GM23338 (cell line): ENCODE data around the gene MAP6D1.

ENCODE experiments used
- EZH2 ChIP-seq: fragments of 200-600 bp; sonication (generic); IDR thresholded peaks from one replicate; pipeline ENCODE4 v1.8.0; 2017; ENCODE audit warnings: antibody characterized with exemption, mild to moderate bottlenecking, low read depth; ENCODE audit not compliant: unreplicated experiment
- NANOG ChIP-seq: IDR thresholded peaks from 2 replicates; pipeline ENCODE4 v1.6.1; 2016; ENCODE audit warnings: antibody characterized with exemption, borderline replicate concordance
- TF ChIP-seq, protein P1 (sequence below), 2 experiments: fragments of 200-600 bp in 1 of 2; sonication (generic) in 1 of 2; conservative IDR thresholded peaks; 2 replicates each; pipeline versions ENCODE4 v1.5.1 to v1.6.1; 2016 to 2017; ENCODE audit warnings: antibody characterized with exemption in 2 of 2, low read depth in 2 of 2, mild to moderate bottlenecking in 2 of 2, moderate library complexity in 1 of 2
- TF ChIP-seq, protein P2 (sequence below): IDR thresholded peaks from one replicate; pipeline ENCODE4 v1.6.1; 2018; ENCODE audit warnings: antibody characterized with exemption; ENCODE audit not compliant: unreplicated experiment

DNA sequence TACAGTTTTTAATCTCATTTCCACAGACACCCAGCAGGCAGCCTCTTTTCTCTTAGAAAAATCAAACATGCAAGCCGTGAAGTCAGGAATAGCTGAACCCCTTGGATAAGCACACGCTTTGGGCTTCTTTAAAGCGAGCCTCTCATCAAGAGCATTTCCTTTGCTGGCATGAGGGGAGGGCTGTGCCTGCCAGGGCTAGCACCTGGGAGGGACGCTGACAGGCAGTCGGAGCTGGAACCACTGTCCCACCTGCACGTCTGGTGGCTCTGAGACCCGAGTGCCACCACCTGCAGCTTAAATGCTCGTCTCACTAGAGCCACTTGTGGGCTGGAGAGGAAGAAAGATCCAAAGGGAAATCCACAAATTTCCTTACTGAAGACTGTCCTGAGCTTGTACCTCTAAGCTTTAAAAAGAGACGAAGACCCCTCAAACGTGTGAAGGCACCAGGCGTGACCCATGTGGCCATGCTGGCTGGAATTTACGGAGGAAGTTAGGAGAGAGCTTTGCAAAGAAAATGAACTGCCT lies 9.4 kb downstream of the MAP6D1 start:
- TF ChIP-seq, protein P1, sequence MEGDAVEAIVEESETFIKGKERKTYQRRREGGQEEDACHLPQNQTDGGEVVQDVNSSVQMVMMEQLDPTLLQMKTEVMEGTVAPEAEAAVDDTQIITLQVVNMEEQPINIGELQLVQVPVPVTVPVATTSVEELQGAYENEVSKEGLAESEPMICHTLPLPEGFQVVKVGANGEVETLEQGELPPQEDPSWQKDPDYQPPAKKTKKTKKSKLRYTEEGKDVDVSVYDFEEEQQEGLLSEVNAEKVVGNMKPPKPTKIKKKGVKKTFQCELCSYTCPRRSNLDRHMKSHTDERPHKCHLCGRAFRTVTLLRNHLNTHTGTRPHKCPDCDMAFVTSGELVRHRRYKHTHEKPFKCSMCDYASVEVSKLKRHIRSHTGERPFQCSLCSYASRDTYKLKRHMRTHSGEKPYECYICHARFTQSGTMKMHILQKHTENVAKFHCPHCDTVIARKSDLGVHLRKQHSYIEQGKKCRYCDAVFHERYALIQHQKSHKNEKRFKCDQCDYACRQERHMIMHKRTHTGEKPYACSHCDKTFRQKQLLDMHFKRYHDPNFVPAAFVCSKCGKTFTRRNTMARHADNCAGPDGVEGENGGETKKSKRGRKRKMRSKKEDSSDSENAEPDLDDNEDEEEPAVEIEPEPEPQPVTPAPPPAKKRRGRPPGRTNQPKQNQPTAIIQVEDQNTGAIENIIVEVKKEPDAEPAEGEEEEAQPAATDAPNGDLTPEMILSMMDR (conservative IDR thresholded peaks at IDR 0.05; ENCODE audit: low read depth in 2 of 2) = no peak
- TF ChIP-seq NANOG (no peak), EZH2 (no peak)
- TF ChIP-seq, protein P2, sequence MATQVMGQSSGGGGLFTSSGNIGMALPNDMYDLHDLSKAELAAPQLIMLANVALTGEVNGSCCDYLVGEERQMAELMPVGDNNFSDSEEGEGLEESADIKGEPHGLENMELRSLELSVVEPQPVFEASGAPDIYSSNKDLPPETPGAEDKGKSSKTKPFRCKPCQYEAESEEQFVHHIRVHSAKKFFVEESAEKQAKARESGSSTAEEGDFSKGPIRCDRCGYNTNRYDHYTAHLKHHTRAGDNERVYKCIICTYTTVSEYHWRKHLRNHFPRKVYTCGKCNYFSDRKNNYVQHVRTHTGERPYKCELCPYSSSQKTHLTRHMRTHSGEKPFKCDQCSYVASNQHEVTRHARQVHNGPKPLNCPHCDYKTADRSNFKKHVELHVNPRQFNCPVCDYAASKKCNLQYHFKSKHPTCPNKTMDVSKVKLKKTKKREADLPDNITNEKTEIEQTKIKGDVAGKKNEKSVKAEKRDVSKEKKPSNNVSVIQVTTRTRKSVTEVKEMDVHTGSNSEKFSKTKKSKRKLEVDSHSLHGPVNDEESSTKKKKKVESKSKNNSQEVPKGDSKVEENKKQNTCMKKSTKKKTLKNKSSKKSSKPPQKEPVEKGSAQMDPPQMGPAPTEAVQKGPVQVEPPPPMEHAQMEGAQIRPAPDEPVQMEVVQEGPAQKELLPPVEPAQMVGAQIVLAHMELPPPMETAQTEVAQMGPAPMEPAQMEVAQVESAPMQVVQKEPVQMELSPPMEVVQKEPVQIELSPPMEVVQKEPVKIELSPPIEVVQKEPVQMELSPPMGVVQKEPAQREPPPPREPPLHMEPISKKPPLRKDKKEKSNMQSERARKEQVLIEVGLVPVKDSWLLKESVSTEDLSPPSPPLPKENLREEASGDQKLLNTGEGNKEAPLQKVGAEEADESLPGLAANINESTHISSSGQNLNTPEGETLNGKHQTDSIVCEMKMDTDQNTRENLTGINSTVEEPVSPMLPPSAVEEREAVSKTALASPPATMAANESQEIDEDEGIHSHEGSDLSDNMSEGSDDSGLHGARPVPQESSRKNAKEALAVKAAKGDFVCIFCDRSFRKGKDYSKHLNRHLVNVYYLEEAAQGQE = no peak
